CD4-positive, alpha-beta T cell (primary cell): ENCODE results near the gene GABRB2. TPM values are rescaled to one million over a fixed set of nuclear protein-coding genes. Genes with fewer than 3 reads are reported as not detected.

ENCODE experiments used
- ATAC-seq: fragments of 200-7000 bp; cut with Tn5 transposase; one replicate; pipeline ENCODE4 v1.10.0; 2022; ENCODE audit warnings: mild to moderate bottlenecking; ENCODE audit not compliant: poor library complexity
- CTCF ChIA-PET: fragments of 350-600 bp; sonication (Branson Sonifier 250); formaldehyde crosslinking; loops from one replicate; lab custom pipeline; 2021; ENCODE audit warnings: antibody characterized with exemption, inconsistent platforms; lab: Charles Lee
- POLR2A ChIA-PET: fragments of 350-600 bp; sonication (Branson Sonifier 250); formaldehyde crosslinking; loops from one replicate; lab custom pipeline; 2021; ENCODE audit warnings: antibody characterized with exemption, inconsistent platforms; lab: Charles Lee
- DNase-seq, 14 experiments: peaks; one replicate each; pipeline ENCODE4 v3.0.0-alpha.2; 2013 to 2020; ENCODE audit warnings: mixed read lengths in 2 of 14
- H3K27ac ChIP-seq, 2 donors: one replicate each; pipeline versions ENCODE4 v1.5.1 to v1.7.0; 2013; ENCODE audit warnings: low read length in 2 of 2, low read depth in 1 of 2, mild to moderate bottlenecking in 1 of 2
- H3K27me3 ChIP-seq, 2 experiments: 1 replicate in 1 of 2; 2 replicates in 1 of 2; pipeline versions ENCODE4 v1.6.1 to v1.7.0; 2013; ENCODE audit warnings: low read length in 2 of 2, control low read depth in 1 of 2, mild to moderate bottlenecking in 1 of 2, moderate library complexity in 1 of 2; ENCODE audit not compliant: insufficient read depth in 2 of 2, control insufficient read depth in 1 of 2
- H3K36me3 ChIP-seq: one replicate; pipeline ENCODE4 v1.6.1; 2013; ENCODE audit warnings: low read length, control low read depth; ENCODE audit not compliant: insufficient read depth
- H3K4me1 ChIP-seq: one replicate; pipeline ENCODE4 v1.6.1; 2013; ENCODE audit warnings: low read length, control low read depth; ENCODE audit not compliant: insufficient read depth
- H3K4me3 ChIP-seq: one replicate; pipeline ENCODE4 v1.5.1; 2013; ENCODE audit warnings: mild to moderate bottlenecking, low read length, moderate library complexity
- H3K9me3 ChIP-seq, 2 experiments: 1 replicate in 1 of 2; 2 replicates in 1 of 2; pipeline versions ENCODE4 v1.6.1 to v1.7.0; 2013; ENCODE audit warnings: low read length in 2 of 2, mild to moderate bottlenecking in 2 of 2, control low read depth in 1 of 2, moderate library complexity in 1 of 2; ENCODE audit not compliant: control insufficient read depth in 1 of 2, insufficient read depth in 1 of 2
- H3K27ac Mint-ChIP-seq: one replicate; pipeline ENCODE4 v1.8.0; 2020; ENCODE audit warnings: mixed read lengths
- H3K27me3 Mint-ChIP-seq: one replicate; pipeline ENCODE4 v1.8.0; 2021; ENCODE audit warnings: mixed read lengths
- H3K36me3 Mint-ChIP-seq: one replicate; pipeline ENCODE4 v1.8.0; 2021; ENCODE audit warnings: low read depth, mixed read lengths
- H3K4me1 Mint-ChIP-seq: one replicate; pipeline ENCODE4 v1.8.0; 2021; ENCODE audit warnings: low read depth, mixed read lengths
- H3K4me3 Mint-ChIP-seq: one replicate; pipeline ENCODE4 v1.8.0; 2020; ENCODE audit warnings: mild to moderate bottlenecking, mixed read lengths
- H3K9me3 Mint-ChIP-seq: one replicate; pipeline ENCODE4 v1.8.0; 2020; ENCODE audit warnings: mixed read lengths
- intact Hi-C, 2 experiments: fragments of 100-400 bp; cut with DNase I in 1 of 2; cut with micrococcal nuclease in 1 of 2; formaldehyde crosslinking; loops; one replicate each; pipeline versions ENCODE4 v1.15.1 to v1.9.0; 2023 to 2025; cut with DNase I, micrococcal nuclease
- total RNA-seq, 174 experiments: library from RNA in 2 of 174; stranded (reverse) in 2 of 174; gene quantifications; one replicate each; pipeline ENCODE4 v1.2.3 and lab custom pipeline; 2021 to 2026
- TF ChIP-seq, protein P1 (sequence below): fragments of 200-600 bp; IDR thresholded peaks from one replicate; pipeline ENCODE4 v1.8.0; 2022; ENCODE audit warnings: antibody characterized with exemption, mild to moderate bottlenecking

The GABRB2 gene
- total RNA-seq, 2 experiments from 2014 or later = not detected

DNA sequence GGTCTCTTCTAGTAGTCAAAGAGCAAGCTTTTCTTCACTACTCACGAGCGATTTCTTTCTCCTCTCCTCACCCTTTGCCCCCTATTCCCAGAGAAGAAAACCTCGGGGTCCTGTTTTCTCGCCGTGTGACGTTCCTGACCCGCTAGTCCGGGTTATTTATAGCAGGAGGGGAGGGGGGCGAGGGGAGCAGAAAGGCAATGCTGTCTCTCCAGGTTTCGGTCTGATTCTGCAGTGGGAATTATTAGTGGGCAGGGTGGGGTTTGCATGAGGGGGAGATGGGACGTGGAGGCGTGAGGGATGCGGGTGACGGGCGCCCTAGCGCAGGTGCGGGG lies 847 bp upstream of the GABRB2 start:
- ChIA-PET POLR2A (no interaction called here), CTCF (no interaction called here)
- Mint-ChIP-seq H3K27ac (no peak overlapping the region), H3K4me1 (peaks cover 15% of the 10 kb centered on the region), H3K36me3 (no peaks in the 10 kb centered on the region), H3K4me3 (no peak overlapping the region), H3K27me3 (peaks cover 87% of the 10 kb centered on the region), H3K9me3 (peaks cover 4% of the 10 kb centered on the region)
- H3K9me3 ChIP-seq = peaks cover 0 to 14% of the 10 kb centered on the region in 2 experiments
- peaks cover 31 to 59% of the 10 kb centered on the region in 2 experiments for H3K27me3 ChIP-seq
- ATAC-seq (no peak), DNase-seq (no peak)
- TF ChIP-seq, protein P1, sequence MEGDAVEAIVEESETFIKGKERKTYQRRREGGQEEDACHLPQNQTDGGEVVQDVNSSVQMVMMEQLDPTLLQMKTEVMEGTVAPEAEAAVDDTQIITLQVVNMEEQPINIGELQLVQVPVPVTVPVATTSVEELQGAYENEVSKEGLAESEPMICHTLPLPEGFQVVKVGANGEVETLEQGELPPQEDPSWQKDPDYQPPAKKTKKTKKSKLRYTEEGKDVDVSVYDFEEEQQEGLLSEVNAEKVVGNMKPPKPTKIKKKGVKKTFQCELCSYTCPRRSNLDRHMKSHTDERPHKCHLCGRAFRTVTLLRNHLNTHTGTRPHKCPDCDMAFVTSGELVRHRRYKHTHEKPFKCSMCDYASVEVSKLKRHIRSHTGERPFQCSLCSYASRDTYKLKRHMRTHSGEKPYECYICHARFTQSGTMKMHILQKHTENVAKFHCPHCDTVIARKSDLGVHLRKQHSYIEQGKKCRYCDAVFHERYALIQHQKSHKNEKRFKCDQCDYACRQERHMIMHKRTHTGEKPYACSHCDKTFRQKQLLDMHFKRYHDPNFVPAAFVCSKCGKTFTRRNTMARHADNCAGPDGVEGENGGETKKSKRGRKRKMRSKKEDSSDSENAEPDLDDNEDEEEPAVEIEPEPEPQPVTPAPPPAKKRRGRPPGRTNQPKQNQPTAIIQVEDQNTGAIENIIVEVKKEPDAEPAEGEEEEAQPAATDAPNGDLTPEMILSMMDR = no peak
- H3K4me3 ChIP-seq = no peak overlapping the region
- H3K27ac ChIP-seq = no peak overlapping the region
- no peaks in the 10 kb centered on the region for H3K36me3 ChIP-seq
- H3K4me1 ChIP-seq = peaks cover 5% of the 10 kb centered on the region
- intact Hi-C loops = no loop called here

GRCh38 chr5:161546095-161546469 lies 443 bp downstream of the GABRB2 start:
- Histone ChIP-seq H3K27me3 (peaks cover 31 to 59% of the 10 kb centered on the region in 2 experiments), H3K4me1 (peaks cover 5% of the 10 kb centered on the region), H3K9me3 (peaks cover 0 to 13% of the 10 kb centered on the region in 2 experiments), H3K36me3 (no peaks in the 10 kb centered on the region), H3K4me3 (peak overlapping the region; percentile 20), H3K27ac (no peak overlapping the region)
- Mint-ChIP-seq H3K4me3 (peak overlapping the region; percentile 21), H3K36me3 (no peaks in the 10 kb centered on the region), H3K27ac (no peak overlapping the region), H3K27me3 (peaks cover 81% of the 10 kb centered on the region), H3K4me1 (peaks cover 15% of the 10 kb centered on the region), H3K9me3 (peaks cover 4% of the 10 kb centered on the region)
- no peak for DNase-seq
- POLR2A ChIA-PET = no interaction called here
- intact Hi-C loops = no loop called here
- CTCF ChIA-PET = no interaction called here
- TF ChIP-seq, protein P1 = no peak
- ATAC-seq = no peak

DNA sequence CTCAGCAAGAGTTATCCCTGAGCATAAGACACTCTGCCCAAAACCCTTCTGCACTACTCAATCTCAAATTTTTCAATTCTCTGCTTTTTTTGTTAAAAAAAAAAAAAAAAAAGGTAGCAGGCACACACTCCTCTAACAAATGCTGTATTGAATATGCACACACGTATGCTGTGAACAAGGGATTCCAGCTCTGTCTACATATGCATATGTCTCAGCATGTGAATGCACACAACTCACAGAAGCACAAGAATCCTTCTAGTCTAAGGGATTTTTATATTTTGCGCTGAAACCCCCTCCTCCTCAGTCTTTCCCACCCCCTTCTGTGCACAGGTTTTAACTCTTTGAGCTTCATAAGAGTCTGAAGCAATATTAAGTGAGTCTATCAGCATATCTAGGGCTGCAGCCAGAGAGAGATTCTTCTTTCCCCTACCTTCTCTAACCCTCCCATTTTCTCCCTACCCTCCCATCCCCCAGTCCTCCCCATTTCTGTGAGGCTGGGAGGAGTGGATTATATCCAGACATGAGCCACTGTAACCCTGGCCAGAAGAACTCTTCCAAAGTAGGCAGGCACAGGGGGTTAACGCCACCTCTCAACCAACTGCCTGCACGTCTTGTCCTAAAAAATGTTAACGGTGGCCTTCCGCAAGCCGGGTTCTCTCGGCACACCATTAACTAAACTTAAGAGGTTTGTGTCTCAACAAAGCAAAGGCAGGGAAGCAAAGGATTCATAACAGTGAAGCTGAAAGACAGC lies 1.0 kb downstream of the GABRB2 start:
- H3K27ac ChIP-seq = no peak overlapping the region
- no peaks in the 10 kb centered on the region for H3K36me3 Mint-ChIP-seq
- H3K4me1 Mint-ChIP-seq = peaks cover 15% of the 10 kb centered on the region
- no peak overlapping the region for H3K27ac Mint-ChIP-seq
- ChIA-PET POLR2A (no interaction called here), CTCF (no interaction called here)
- peak overlapping the region; percentile 21 for H3K4me3 Mint-ChIP-seq
- peaks cover 1% of the 10 kb centered on the region for H3K9me3 Mint-ChIP-seq
- DNase-seq (no peak), ATAC-seq (no peak)
- H3K27me3 ChIP-seq = peaks cover 31 to 59% of the 10 kb centered on the region in 2 experiments
- intact Hi-C loops = no loop called here
- H3K4me1 ChIP-seq = peaks cover 5% of the 10 kb centered on the region
- peaks cover 75% of the 10 kb centered on the region for H3K27me3 Mint-ChIP-seq
- TF ChIP-seq, protein P1 = no peak
- peaks cover 0 to 13% of the 10 kb centered on the region in 2 experiments for H3K9me3 ChIP-seq
- no peaks in the 10 kb centered on the region for H3K36me3 ChIP-seq
- no peak overlapping the region for H3K4me3 ChIP-seq
